H9 (cell line): ENCODE data around the gene SEC22B. TPM values are rescaled to one million over a fixed set of nuclear protein-coding genes. Genes with fewer than 3 reads are reported as not detected.
"Not testable (repeated sequence)": the region's sequence is repeated elsewhere in the genome, so short reads cannot be mapped to it uniquely, and the experiment has no call there.

Source experiments
- DNase-seq: peaks from one replicate; pipeline ENCODE4 v3.0.0-alpha.2; 2017
- H2AFZ ChIP-seq: one replicate; pipeline ENCODE4 v1.6.1; 2013; ENCODE audit warnings: mild to moderate bottlenecking, low read length, control low read depth, moderate library complexity
- H2AK5ac ChIP-seq: 2 replicates; pipeline ENCODE4 v1.6.1; 2013; ENCODE audit warnings: low read length, control low read depth, mixed read lengths; ENCODE audit not compliant: insufficient read length
- H2BK120ac ChIP-seq: one replicate; pipeline ENCODE4 v1.6.1; 2013; ENCODE audit warnings: low read depth, mild to moderate bottlenecking, low read length, control low read depth, inconsistent platforms; ENCODE audit not compliant: poor library complexity, severe bottlenecking
- H2BK12ac ChIP-seq: 2 replicates; pipeline ENCODE4 v1.6.1; 2013; ENCODE audit warnings: low read length, control low read depth, mixed read lengths, low read depth; ENCODE audit not compliant: insufficient read length
- H2BK15ac ChIP-seq: 2 replicates; pipeline ENCODE4 v1.6.1; 2013; ENCODE audit warnings: low read depth, low read length, control low read depth
- H2BK20ac ChIP-seq: one replicate; pipeline ENCODE4 v1.6.1; 2013; ENCODE audit warnings: low read depth, mild to moderate bottlenecking, low read length, control low read depth, inconsistent platforms; ENCODE audit not compliant: poor library complexity, severe bottlenecking
- H2BK5ac ChIP-seq: 2 replicates; pipeline ENCODE4 v1.6.1; 2013; ENCODE audit warnings: low read length, control low read depth, mixed read lengths; ENCODE audit not compliant: insufficient read length
- H3K14ac ChIP-seq: 2 replicates; pipeline ENCODE4 v1.6.1; 2013; ENCODE audit warnings: low read length, control low read depth; ENCODE audit not compliant: insufficient read depth
- H3K18ac ChIP-seq: 2 replicates; pipeline ENCODE4 v1.6.1; 2013; ENCODE audit warnings: low read depth, mild to moderate bottlenecking, mixed read lengths, low read length, control low read depth; ENCODE audit not compliant: insufficient read length
- H3K23ac ChIP-seq: 2 replicates; pipeline ENCODE4 v1.6.1; 2013; ENCODE audit warnings: low read length, control low read depth, mixed read lengths, low read depth; ENCODE audit not compliant: insufficient read length
- H3K23me2 ChIP-seq: 2 replicates; pipeline ENCODE4 v1.6.1; 2013; ENCODE audit warnings: low read depth, mild to moderate bottlenecking, mixed read lengths, low read length, control low read depth; ENCODE audit not compliant: insufficient read length, poor library complexity, severe bottlenecking
- H3K27ac ChIP-seq: 2 replicates; pipeline ENCODE4 v1.5.1; 2013; ENCODE audit warnings: low read length, control low read depth, mixed read lengths, low read depth; ENCODE audit not compliant: insufficient read length
- H3K27me3 ChIP-seq: 2 replicates; pipeline ENCODE4 v1.6.1; 2013; ENCODE audit warnings: low read length, control low read depth, inconsistent platforms; ENCODE audit not compliant: insufficient read depth
- H3K4ac ChIP-seq: 2 replicates; pipeline ENCODE4 v1.6.1; 2013; ENCODE audit warnings: low read depth, mild to moderate bottlenecking, control low read depth, inconsistent platforms, low read length, moderate library complexity
- H3K4me1 ChIP-seq: 2 replicates; pipeline ENCODE4 v1.6.1; 2013; ENCODE audit warnings: low read length, control low read depth, inconsistent platforms; ENCODE audit not compliant: insufficient read depth
- H3K4me2 ChIP-seq: 2 replicates; pipeline ENCODE4 v1.6.1; 2013; ENCODE audit warnings: low read length, control low read depth, mixed read lengths; ENCODE audit not compliant: insufficient read length, insufficient read depth
- H3K56ac ChIP-seq: 2 replicates; pipeline ENCODE4 v1.6.1; 2013; ENCODE audit warnings: low read depth, mild to moderate bottlenecking, mixed read lengths, low read length, control low read depth; ENCODE audit not compliant: insufficient read length
- H3K79me1 ChIP-seq: 2 replicates; pipeline ENCODE4 v1.6.1; 2013; ENCODE audit warnings: low read depth, mild to moderate bottlenecking, moderate library complexity, low read length, control low read depth, inconsistent platforms; ENCODE audit not compliant: insufficient read depth, poor library complexity, severe bottlenecking
- H3K79me2 ChIP-seq: 2 replicates; pipeline ENCODE4 v1.6.1; 2013; ENCODE audit warnings: low read length, control low read depth, inconsistent platforms; ENCODE audit not compliant: insufficient read depth
- H3K9ac ChIP-seq: 2 replicates; pipeline ENCODE4 v1.6.1; 2013; ENCODE audit warnings: low read length, control low read depth, mixed read lengths; ENCODE audit not compliant: insufficient read length; ENCODE audit errors: extremely low read depth
- H3K9me3 ChIP-seq: one replicate; pipeline ENCODE4 v1.6.1; 2013; ENCODE audit warnings: low read depth, low read length, inconsistent platforms; ENCODE audit not compliant: control insufficient read depth
- H3T11ph ChIP-seq: one replicate; pipeline ENCODE4 v1.6.1; 2013; ENCODE audit warnings: mild to moderate bottlenecking, low read length, control low read depth, inconsistent platforms
- H4K20me1 ChIP-seq: one replicate; pipeline ENCODE4 v1.6.1; 2013; ENCODE audit not compliant: control insufficient read depth, insufficient read length, insufficient read depth
- H4K5ac ChIP-seq: 2 replicates; pipeline ENCODE4 v1.6.1; 2013; ENCODE audit warnings: low read depth, mild to moderate bottlenecking, mixed read lengths, low read length, control low read depth; ENCODE audit not compliant: insufficient read length
- H4K8ac ChIP-seq: replicated peaks from 2 replicates; pipeline ENCODE4 v1.6.1; 2013; ENCODE audit warnings: low read length, control low read depth, mixed read lengths, low read depth; ENCODE audit not compliant: insufficient read length
- H4K91ac ChIP-seq: 2 replicates; pipeline ENCODE4 v1.6.1; 2013; ENCODE audit warnings: low read depth, mild to moderate bottlenecking, moderate library complexity, mixed read lengths, low read length, control low read depth; ENCODE audit not compliant: insufficient read length
- H3K27ac Mint-ChIP-seq, 3 experiments: 2 replicates in 2 of 3; 3 replicates in 1 of 3; pipeline ENCODE4 v1.8.0; 2020 to 2021; ENCODE audit warnings: mixed read lengths in 3 of 3, mild to moderate bottlenecking in 1 of 3, moderate library complexity in 1 of 3
- H3K27me3 Mint-ChIP-seq: 2 replicates; pipeline ENCODE4 v1.8.0; 2021; ENCODE audit warnings: low read depth, mild to moderate bottlenecking, moderate library complexity, mixed read lengths
- H3K36me3 Mint-ChIP-seq, 3 experiments: 2 replicates in 2 of 3; 3 replicates in 1 of 3; pipeline ENCODE4 v1.8.0; 2020 to 2021; ENCODE audit warnings: low read depth in 3 of 3, mixed read lengths in 3 of 3; ENCODE audit not compliant: insufficient read depth in 1 of 3
- H3K4me1 Mint-ChIP-seq, 2 experiments: 2 replicates each; pipeline ENCODE4 v1.8.0; 2020; ENCODE audit warnings: mixed read lengths in 2 of 2
- H3K4me3 Mint-ChIP-seq, 2 experiments: 2 replicates in 1 of 2; 3 replicates in 1 of 2; pipeline ENCODE4 v1.8.0; 2020 to 2021; ENCODE audit warnings: mild to moderate bottlenecking in 2 of 2, mixed read lengths in 2 of 2, moderate library complexity in 1 of 2
- H3K9me3 Mint-ChIP-seq, 2 experiments: 2 replicates in 1 of 2; 3 replicates in 1 of 2; pipeline ENCODE4 v1.8.0; 2020; ENCODE audit warnings: mild to moderate bottlenecking in 2 of 2, mixed read lengths in 2 of 2, moderate library complexity in 1 of 2
- CTCF ChIP-seq: fragments of 200-600 bp; sonication (generic); conservative IDR thresholded peaks from 3 replicates; pipeline ENCODE4 v1.8.0; 2021; ENCODE audit warnings: antibody characterized with exemption, mild to moderate bottlenecking
- WGBS: extraction: QIAGEN DNeasy Blood & Tissue Kit; methylation state at CpG from one replicate; pipeline ENCODE4 v1.1.7; 2013; ENCODE audit warnings: missing lambda C conversion rate, low lambda C conversion rate, mixed read lengths; ENCODE audit not compliant: insufficient read length; ENCODE audit errors: extremely low coverage; 5-methylcytosine and 5-hydroxymethylcytosine counted together
- total RNA-seq: library from RNA; stranded (reverse); gene quantifications from 2 replicates; pipeline ENCODE4 v1.2.1, GENCODE V29; 2021

The SEC22B gene
- total RNA-seq, 1 experiment from 2014 or later, result 13.9 TPM

GRCh38 chr1:120145806-120146205 is 30.5 kb downstream of the SEC22B start:
- H4K91ac ChIP-seq, H3K56ac ChIP-seq, H3K23me2 ChIP-seq, H3K27me3 ChIP-seq, H2BK120ac ChIP-seq, H3K9ac ChIP-seq, H3K27me3 Mint-ChIP-seq, H3K18ac ChIP-seq, H4K5ac ChIP-seq, H3K4me2 ChIP-seq, H2BK20ac ChIP-seq, H3K27ac ChIP-seq, H4K20me1 ChIP-seq, H3K79me2 ChIP-seq, H3K4me1 Mint-ChIP-seq, H2BK15ac ChIP-seq, H2BK5ac ChIP-seq, H3K14ac ChIP-seq, H2AK5ac ChIP-seq, H2AFZ ChIP-seq, H3K27ac Mint-ChIP-seq, H3K79me1 ChIP-seq, H3K36me3 Mint-ChIP-seq, H3T11ph ChIP-seq, H4K8ac ChIP-seq, H3K4me1 ChIP-seq, DNase-seq, H3K4me3 Mint-ChIP-seq, H3K23ac ChIP-seq, H3K4ac ChIP-seq, H2BK12ac ChIP-seq, H3K9me3 Mint-ChIP-seq, H3K9me3 ChIP-seq: not testable (repeated sequence)
- peak; percentile 43; the same call in 2 of the 3 replicates for TF ChIP-seq CTCF
- no CpG with 5 or more reads among the region's 1 CpG for WGBS

GRCh38 chr1:120144626-120145025 is 31.7 kb downstream of the SEC22B start:
- H4K20me1 ChIP-seq, H2BK5ac ChIP-seq, H2BK20ac ChIP-seq, DNase-seq, H3K9me3 Mint-ChIP-seq, H3K79me1 ChIP-seq, H3K23ac ChIP-seq, H3K14ac ChIP-seq, H2BK15ac ChIP-seq, H2AK5ac ChIP-seq, H3T11ph ChIP-seq, H3K27me3 Mint-ChIP-seq, H2BK12ac ChIP-seq, H3K4me3 Mint-ChIP-seq, H3K27ac Mint-ChIP-seq, H3K56ac ChIP-seq, H4K8ac ChIP-seq, H3K9me3 ChIP-seq, H4K5ac ChIP-seq, H3K36me3 Mint-ChIP-seq, H2BK120ac ChIP-seq, H3K4me2 ChIP-seq, H3K9ac ChIP-seq, H3K23me2 ChIP-seq, H3K18ac ChIP-seq, H3K4me1 Mint-ChIP-seq, H3K4me1 ChIP-seq, H3K79me2 ChIP-seq, H3K27ac ChIP-seq, H3K27me3 ChIP-seq, H2AFZ ChIP-seq, H4K91ac ChIP-seq, H3K4ac ChIP-seq: not testable (repeated sequence)
- no CpG with 5 or more reads among the region's 1 CpG for WGBS
